Stomach smooth muscle (tissue), 2 donors: Measurements from ENCODE around the gene RSRP1.

Experiments
- H3K27ac ChIP-seq: one replicate; pipeline ENCODE4 v1.7.0; 2013; ENCODE audit warnings: mild to moderate bottlenecking, low read length, inconsistent platforms
- H3K27me3 ChIP-seq, 2 donors: one replicate each; pipeline ENCODE4 v1.7.0; 2013; ENCODE audit warnings: low read length in 2 of 2; ENCODE audit not compliant: insufficient read depth in 2 of 2, control insufficient read depth in 1 of 2
- H3K36me3 ChIP-seq, 2 donors: one replicate each; pipeline ENCODE4 v1.7.0; 2013; ENCODE audit warnings: low read length in 2 of 2; ENCODE audit not compliant: control insufficient read depth in 2 of 2, insufficient read depth in 2 of 2
- H3K4me1 ChIP-seq: one replicate; pipeline ENCODE4 v1.7.0; 2013; ENCODE audit warnings: low read length; ENCODE audit not compliant: control insufficient read depth, insufficient read depth
- H3K4me3 ChIP-seq, 2 donors: one replicate each; pipeline ENCODE4 v1.7.0; 2013; ENCODE audit warnings: low read length in 2 of 2
- H3K9ac ChIP-seq, 2 donors: one replicate each; pipeline ENCODE4 v1.7.0; 2013; ENCODE audit warnings: low read length in 2 of 2, mild to moderate bottlenecking in 1 of 2
- H3K9me3 ChIP-seq, 2 donors: one replicate each; pipeline ENCODE4 v1.7.0; 2013; ENCODE audit warnings: low read length in 2 of 2; ENCODE audit not compliant: control insufficient read depth in 2 of 2
- donor health status: healthy.
- donor health status: Pancreatic carcinoma.

RSRP1 gene

GRCh38 chr1:25199819-25200620 lies 47.2 kb downstream of the RSRP1 start:
- H3K36me3 ChIP-seq: no peaks in the 10 kb centered on the region
- H3K27ac ChIP-seq: no peak overlapping the region
- H3K27me3 ChIP-seq: peaks cover 3 to 7% of the 10 kb centered on the region in 2 donors
- peaks cover 7% of the 10 kb centered on the region for H3K4me1 ChIP-seq
- H3K9me3 ChIP-seq: no peaks in the 10 kb centered on the region
- no peak overlapping the region for H3K4me3 ChIP-seq
- no peak overlapping the region for H3K9ac ChIP-seq

- Histone ChIP-seq H3K36me3 (no peaks in the 10 kb centered on the region), H3K4me3 (no peak overlapping the region), H3K4me1 (peaks cover 7% of the 10 kb centered on the region), H3K9me3 (no peaks in the 10 kb centered on the region), H3K27me3 (peaks cover 8 to 9% of the 10 kb centered on the region in 2 donors), H3K9ac (no peak overlapping the region), H3K27ac (no peak overlapping the region)
These were observed 48.5 kb downstream of the RSRP1 start for GRCh38 chr1:25198663-25199252.

- Histone ChIP-seq H3K27me3 (peaks cover 9 to 10% of the 10 kb centered on the region in 2 donors), H3K9me3 (no peaks in the 10 kb centered on the region), H3K4me3 (no peak overlapping the region), H3K27ac (no peak overlapping the region), H3K9ac (no peak overlapping the region), H3K4me1 (peaks cover 7% of the 10 kb centered on the region), H3K36me3 (no peaks in the 10 kb centered on the region)
These were observed 49.1 kb downstream of the RSRP1 start for GRCh38 chr1:25197982-25198662.

- H3K4me3 ChIP-seq: no peak overlapping the region
- H3K27me3 ChIP-seq: peaks cover 12 to 15% of the 10 kb centered on the region in 2 donors
- no peaks in the 10 kb centered on the region for H3K36me3 ChIP-seq
- peaks cover 7% of the 10 kb centered on the region for H3K4me1 ChIP-seq
- H3K9ac ChIP-seq: no peak overlapping the region
- no peak overlapping the region for H3K27ac ChIP-seq
- no peaks in the 10 kb centered on the region for H3K9me3 ChIP-seq
These were observed 49.8 kb downstream of the RSRP1 start for GRCh38 chr1:25197235-25197975.

GRCh38 chr1:25196830-25197229 lies 50.4 kb downstream of the RSRP1 start:
- Histone ChIP-seq H3K9ac (no peak overlapping the region), H3K27me3 (peaks cover 15 to 17% of the 10 kb centered on the region in 2 donors), H3K27ac (no peak overlapping the region), H3K4me3 (no peak overlapping the region), H3K4me1 (peaks cover 7% of the 10 kb centered on the region), H3K9me3 (no peaks in the 10 kb centered on the region), H3K36me3 (no peaks in the 10 kb centered on the region)

- peaks cover 15 to 17% of the 10 kb centered on the region in 2 donors for H3K27me3 ChIP-seq
- peaks cover 7% of the 10 kb centered on the region for H3K4me1 ChIP-seq
- H3K4me3 ChIP-seq: no peak overlapping the region
- no peak overlapping the region for H3K27ac ChIP-seq
- H3K9ac ChIP-seq: no peak overlapping the region
- no peaks in the 10 kb centered on the region for H3K9me3 ChIP-seq
- H3K36me3 ChIP-seq: no peaks in the 10 kb centered on the region
These were observed 51.4 kb downstream of the RSRP1 start for GRCh38 chr1:25195835-25196234.

- H3K36me3 ChIP-seq: no peaks in the 10 kb centered on the region
- peaks cover 15 to 17% of the 10 kb centered on the region in 2 donors for H3K27me3 ChIP-seq
- no peaks in the 10 kb centered on the region for H3K9me3 ChIP-seq
- H3K9ac ChIP-seq: no peak overlapping the region
- H3K27ac ChIP-seq: no peak overlapping the region
- H3K4me1 ChIP-seq: peaks cover 4% of the 10 kb centered on the region
- no peak overlapping the region for H3K4me3 ChIP-seq
These were observed 52.7 kb downstream of the RSRP1 start for GRCh38 chr1:25194572-25195020.

- H3K27ac ChIP-seq: no peak overlapping the region
These were observed 53.2 kb downstream of the RSRP1 start for GRCh38 chr1:25194054-25194453.

GRCh38 chr1:25193229-25193628 lies 54.0 kb downstream of the RSRP1 start:
- Histone ChIP-seq H3K27me3 (peaks cover 15 to 17% of the 10 kb centered on the region in 2 donors), H3K9ac (no peak overlapping the region), H3K36me3 (no peaks in the 10 kb centered on the region), H3K27ac (no peak overlapping the region), H3K9me3 (no peaks in the 10 kb centered on the region), H3K4me1 (no peaks in the 10 kb centered on the region), H3K4me3 (no peak overlapping the region)

More at GRCh38 chr1:25194054-25194453, 53.2 kb downstream of the RSRP1 start:
- Histone ChIP-seq H3K27me3 (peaks cover 15 to 17% of the 10 kb centered on the region in 2 donors), H3K4me3 (no peak overlapping the region), H3K9ac (no peak overlapping the region), H3K36me3 (no peaks in the 10 kb centered on the region), H3K4me1 (peaks cover 3% of the 10 kb centered on the region), H3K9me3 (no peaks in the 10 kb centered on the region)
